A673 (cell line): ENCODE data around the gene PDGFRA.

ENCODE experiments used
- CTCF ChIP-seq: fragments of 300-800, 200-600 bp; sonication (generic); conservative IDR thresholded peaks from 2 replicates; pipeline ENCODE4 v1.5.1; 2017; ENCODE audit warnings: low read depth, mild to moderate bottlenecking, antibody characterized with exemption, low read length, moderate library complexity, mixed read lengths
- EZH2 ChIP-seq: fragments of 200-600 bp; sonication (generic); IDR thresholded peaks from 2 replicates; pipeline ENCODE4 v1.6.1; 2017; ENCODE audit warnings: borderline replicate concordance, low read depth, mild to moderate bottlenecking, mixed read lengths, antibody characterized with exemption, low read length; ENCODE audit not compliant: poor library complexity, severe bottlenecking

GRCh38 chr4:54282837-54283236, 53.7 kb downstream of the PDGFRA start:
- TF ChIP-seq CTCF (no peak), EZH2 (no peak)
